ENCODE results near the gene SIRPB2. TPM values are rescaled to one million over a fixed set of nuclear protein-coding genes. Genes with fewer than 3 reads are reported as not detected.

SIRPB2 gene
- not detected in 2 replicates for total RNA-seq (2021)
- long read RNA-seq: 0 reads

DNA sequence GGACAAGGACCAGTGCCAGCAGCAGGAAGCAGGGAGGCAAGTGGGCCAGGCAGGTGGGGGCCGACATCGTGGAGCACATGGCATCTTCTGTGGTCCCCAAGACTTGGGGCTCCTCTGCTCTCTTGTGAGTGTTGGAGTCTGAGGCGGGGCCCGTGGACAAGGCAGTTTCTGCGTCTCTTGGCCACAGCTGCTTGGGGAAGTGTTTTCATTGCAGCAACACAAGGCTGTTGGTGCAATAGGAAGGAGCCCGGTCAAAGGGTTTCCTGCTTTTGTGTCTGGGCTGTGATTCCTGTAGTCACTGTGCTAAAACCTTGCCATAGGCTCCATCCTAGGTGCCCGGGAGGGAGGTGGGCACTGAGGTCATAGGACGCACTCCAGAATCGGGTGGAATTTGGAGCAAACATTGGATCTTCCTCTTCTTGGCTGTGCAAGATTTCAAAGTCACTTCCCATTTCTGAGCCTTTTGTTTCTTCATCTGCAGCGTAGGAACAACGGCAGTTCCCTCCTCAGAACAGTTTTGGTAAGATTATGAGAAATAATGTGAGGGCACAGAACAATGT, at the start of gene SIRPB2:
Gene SIRPB2 (minus strand): TSS at position 140 of the 560 bp plus-strand sequence. CDS start 61 bp downstream, at position 79.
- no peaks in the 10 kb centered on the region for H3K9me3 ChIP-seq (ENCODE audit: control insufficient read depth, low read depth, low read length)
- H3K4ac ChIP-seq (ENCODE audit: low read depth, low read length): no peak within 1 kb of the TSS
- H2BK120ac ChIP-seq (ENCODE audit: low read depth, low read length, poor library complexity, severe bottlenecking): no peak within 1 kb of the TSS
- no peaks in the 10 kb centered on the region for H3K79me2 ChIP-seq (ENCODE audit: insufficient read depth, low read length)
- Mint-ChIP-seq H3K36me3 (ENCODE audit: insufficient read depth in 1 of 3, low read depth in 3 of 3) (no peaks in the 10 kb centered on the region), H3K4me1 (no peaks in the 10 kb centered on the region), H3K9me3 (no peaks in the 10 kb centered on the region), H3K4me3 (no peak within 1 kb of the TSS), H3K27me3 (ENCODE audit: low read depth) (peaks cover 51% of the 10 kb centered on the region), H3K27ac (no peak within 1 kb of the TSS)
- H3K18ac ChIP-seq (ENCODE audit: insufficient read length, low read depth, low read length): no peak within 1 kb of the TSS
- DNase-seq: no peak
- no peaks in the 10 kb centered on the region for H4K20me1 ChIP-seq (ENCODE audit: control insufficient read depth, insufficient read depth, insufficient read length)
- H3T11ph ChIP-seq (ENCODE audit: low read length): no peak within 1 kb of the TSS
- H4K91ac ChIP-seq (ENCODE audit: insufficient read length, low read depth, low read length): no peak within 1 kb of the TSS
- no peak within 1 kb of the TSS for H2BK20ac ChIP-seq (ENCODE audit: low read depth, low read length, poor library complexity, severe bottlenecking)
- no CpG with 5 or more reads among the region's 11 CpGs for WGBS (ENCODE audit: extremely low coverage, insufficient read length, low lambda C conversion rate)
- H3K27me3 ChIP-seq (ENCODE audit: insufficient read depth, low read length): no peaks in the 10 kb centered on the region
- no peaks in the 10 kb centered on the region for H3K23me2 ChIP-seq (ENCODE audit: insufficient read length, low read depth, low read length, poor library complexity, severe bottlenecking)
- no peak within 1 kb of the TSS for H3K14ac ChIP-seq (ENCODE audit: insufficient read depth, low read length)
- H3K56ac ChIP-seq (ENCODE audit: insufficient read length, low read depth, low read length): no peak within 1 kb of the TSS
- no peak within 1 kb of the TSS for H2BK5ac ChIP-seq (ENCODE audit: insufficient read length, low read length)
- no peak within 1 kb of the TSS for H3K4me2 ChIP-seq (ENCODE audit: insufficient read depth, insufficient read length, low read length)
- no peaks in the 10 kb centered on the region for H3K79me1 ChIP-seq (ENCODE audit: insufficient read depth, low read depth, low read length, poor library complexity, severe bottlenecking)
- no peak within 1 kb of the TSS for H4K5ac ChIP-seq (ENCODE audit: insufficient read length, low read depth, low read length)
- no peak within 1 kb of the TSS for H2AK5ac ChIP-seq (ENCODE audit: insufficient read length, low read length)
- H3K4me1 ChIP-seq (ENCODE audit: insufficient read depth, low read length): no peaks in the 10 kb centered on the region
- H3K23ac ChIP-seq (ENCODE audit: insufficient read length, low read depth, low read length): no peak within 1 kb of the TSS
- H3K9ac ChIP-seq (ENCODE audit: extremely low read depth, insufficient read length, low read length): no peak within 1 kb of the TSS
- no peak within 1 kb of the TSS for H4K8ac ChIP-seq (replicated peaks; ENCODE audit: insufficient read length, low read depth, low read length)
- H2BK12ac ChIP-seq (ENCODE audit: insufficient read length, low read depth, low read length): no peak within 1 kb of the TSS
- no peak within 1 kb of the TSS for H2AFZ ChIP-seq (ENCODE audit: low read length)
- TF ChIP-seq, protein P1, sequence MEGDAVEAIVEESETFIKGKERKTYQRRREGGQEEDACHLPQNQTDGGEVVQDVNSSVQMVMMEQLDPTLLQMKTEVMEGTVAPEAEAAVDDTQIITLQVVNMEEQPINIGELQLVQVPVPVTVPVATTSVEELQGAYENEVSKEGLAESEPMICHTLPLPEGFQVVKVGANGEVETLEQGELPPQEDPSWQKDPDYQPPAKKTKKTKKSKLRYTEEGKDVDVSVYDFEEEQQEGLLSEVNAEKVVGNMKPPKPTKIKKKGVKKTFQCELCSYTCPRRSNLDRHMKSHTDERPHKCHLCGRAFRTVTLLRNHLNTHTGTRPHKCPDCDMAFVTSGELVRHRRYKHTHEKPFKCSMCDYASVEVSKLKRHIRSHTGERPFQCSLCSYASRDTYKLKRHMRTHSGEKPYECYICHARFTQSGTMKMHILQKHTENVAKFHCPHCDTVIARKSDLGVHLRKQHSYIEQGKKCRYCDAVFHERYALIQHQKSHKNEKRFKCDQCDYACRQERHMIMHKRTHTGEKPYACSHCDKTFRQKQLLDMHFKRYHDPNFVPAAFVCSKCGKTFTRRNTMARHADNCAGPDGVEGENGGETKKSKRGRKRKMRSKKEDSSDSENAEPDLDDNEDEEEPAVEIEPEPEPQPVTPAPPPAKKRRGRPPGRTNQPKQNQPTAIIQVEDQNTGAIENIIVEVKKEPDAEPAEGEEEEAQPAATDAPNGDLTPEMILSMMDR (conservative IDR thresholded peaks at IDR 0.05): no peak
- H3K27ac ChIP-seq (ENCODE audit: insufficient read length, low read depth, low read length): no peak within 1 kb of the TSS
- H2BK15ac ChIP-seq (ENCODE audit: low read depth, low read length): no peak within 1 kb of the TSS
